Hepatocyte (in vitro differentiated cells): ENCODE data around the gene GREM2.

Experiments
- CTCF ChIP-seq: fragments of 200-600 bp; sonication (generic); IDR thresholded peaks from 2 replicates; pipeline ENCODE4 v1.5.1; 2016; ENCODE audit warnings: antibody characterized with exemption, mild to moderate bottlenecking; ENCODE audit not compliant: poor library complexity
- EZH2 ChIP-seq: fragments of 200-600 bp; sonication (generic); IDR thresholded peaks from 2 replicates; pipeline ENCODE4 v1.6.1; 2016; ENCODE audit warnings: antibody characterized with exemption, mild to moderate bottlenecking, borderline replicate concordance
- EZH2phosphoT487 ChIP-seq: fragments of 200-600 bp; sonication (generic); IDR thresholded peaks from one replicate; pipeline ENCODE4 v1.6.1; 2018; ENCODE audit warnings: antibody characterized with exemption, mild to moderate bottlenecking, low read depth, moderate library complexity; ENCODE audit not compliant: unreplicated experiment, severe bottlenecking

DNA sequence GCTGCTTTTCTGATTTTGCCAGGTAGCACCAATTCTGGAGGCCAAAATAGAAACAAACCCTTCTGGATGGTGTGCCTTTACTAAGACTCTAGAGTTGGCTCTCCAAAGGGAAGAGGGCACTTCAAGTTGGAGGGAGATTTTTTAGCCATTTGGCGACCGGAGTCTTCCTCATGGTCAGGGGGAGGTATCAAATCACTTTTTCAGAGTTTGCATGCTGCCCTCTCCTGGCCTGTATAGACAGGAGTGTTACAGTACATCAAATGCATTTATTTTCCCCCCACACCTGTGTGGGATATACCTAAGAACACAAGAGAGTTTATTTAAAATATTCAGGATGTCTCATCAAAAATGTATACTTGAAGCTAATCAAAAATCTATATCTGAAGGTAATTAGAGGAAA is 3.2 kb downstream of the GREM2 start:
- TF ChIP-seq CTCF (peak; percentile 53), EZH2phosphoT487 (no peak), EZH2 (no peak)
